Subcutaneous adipose tissue (tissue), 4 donors: ENCODE results near the gene TBC1D5. TPM values are rescaled to one million over a fixed set of nuclear protein-coding genes. Genes with fewer than 3 reads are reported as not detected.

Source experiments
- total RNA-seq, 4 donors: library from RNA; depleted of rRNA; stranded (reverse); fragments of >200 nt; gene quantifications; one replicate each; pipeline ENCODE4 v1.1.0, GENCODE V29; 2016
- TF ChIP-seq, protein P1 (sequence below): fragments of 450-650 bp; IDR thresholded peaks from one replicate; pipeline ENCODE4 v1.5.1; 2016; ENCODE audit warnings: low read depth, mild to moderate bottlenecking, control low read depth, antibody characterized with exemption, moderate library complexity

The TBC1D5 gene
- total RNA-seq, 4 donors from 2014 or later = 76.3 to 91.1 (median 81.3) TPM

DNA sequence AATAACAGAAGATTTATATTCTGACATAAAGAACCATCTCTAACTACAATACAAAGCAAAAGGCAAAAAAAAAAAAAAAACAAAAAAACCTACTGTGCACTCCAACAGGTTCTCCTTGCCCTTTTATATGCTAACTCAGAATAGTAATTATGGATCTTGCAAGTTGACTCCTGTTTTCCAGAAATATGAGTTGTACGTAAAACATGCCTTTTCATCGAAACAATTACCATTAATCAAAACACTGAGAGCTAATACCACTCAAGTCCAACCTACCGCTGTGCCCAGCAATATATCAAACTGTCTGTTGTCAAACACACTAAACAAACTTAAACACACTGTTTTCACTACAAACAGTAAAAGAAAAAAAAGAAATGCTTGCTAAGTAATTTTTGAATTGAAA, 389.8 kb downstream of the TBC1D5 start:
- TF ChIP-seq, protein P1, sequence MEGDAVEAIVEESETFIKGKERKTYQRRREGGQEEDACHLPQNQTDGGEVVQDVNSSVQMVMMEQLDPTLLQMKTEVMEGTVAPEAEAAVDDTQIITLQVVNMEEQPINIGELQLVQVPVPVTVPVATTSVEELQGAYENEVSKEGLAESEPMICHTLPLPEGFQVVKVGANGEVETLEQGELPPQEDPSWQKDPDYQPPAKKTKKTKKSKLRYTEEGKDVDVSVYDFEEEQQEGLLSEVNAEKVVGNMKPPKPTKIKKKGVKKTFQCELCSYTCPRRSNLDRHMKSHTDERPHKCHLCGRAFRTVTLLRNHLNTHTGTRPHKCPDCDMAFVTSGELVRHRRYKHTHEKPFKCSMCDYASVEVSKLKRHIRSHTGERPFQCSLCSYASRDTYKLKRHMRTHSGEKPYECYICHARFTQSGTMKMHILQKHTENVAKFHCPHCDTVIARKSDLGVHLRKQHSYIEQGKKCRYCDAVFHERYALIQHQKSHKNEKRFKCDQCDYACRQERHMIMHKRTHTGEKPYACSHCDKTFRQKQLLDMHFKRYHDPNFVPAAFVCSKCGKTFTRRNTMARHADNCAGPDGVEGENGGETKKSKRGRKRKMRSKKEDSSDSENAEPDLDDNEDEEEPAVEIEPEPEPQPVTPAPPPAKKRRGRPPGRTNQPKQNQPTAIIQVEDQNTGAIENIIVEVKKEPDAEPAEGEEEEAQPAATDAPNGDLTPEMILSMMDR = no peak

DNA sequence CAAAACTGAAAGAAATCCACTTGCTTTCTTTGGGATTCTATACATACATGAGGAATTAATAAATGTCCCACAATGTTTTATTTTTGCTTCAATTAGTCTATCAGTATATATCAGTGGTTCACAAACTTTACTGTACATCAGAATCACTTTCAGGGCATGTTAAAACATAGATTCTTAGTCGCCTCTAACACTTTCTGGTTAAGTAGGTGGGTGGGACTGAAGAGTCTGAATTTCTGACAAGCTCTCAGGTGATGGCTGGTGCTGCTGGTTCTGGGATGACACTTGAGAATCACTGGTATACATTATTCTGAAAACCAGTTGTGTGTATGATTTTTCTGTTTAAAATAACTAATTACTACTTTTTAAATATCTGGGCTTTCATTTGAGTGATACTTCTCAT, 393.3 kb downstream of the TBC1D5 start:
- TF ChIP-seq, protein P1 = no peak

DNA sequence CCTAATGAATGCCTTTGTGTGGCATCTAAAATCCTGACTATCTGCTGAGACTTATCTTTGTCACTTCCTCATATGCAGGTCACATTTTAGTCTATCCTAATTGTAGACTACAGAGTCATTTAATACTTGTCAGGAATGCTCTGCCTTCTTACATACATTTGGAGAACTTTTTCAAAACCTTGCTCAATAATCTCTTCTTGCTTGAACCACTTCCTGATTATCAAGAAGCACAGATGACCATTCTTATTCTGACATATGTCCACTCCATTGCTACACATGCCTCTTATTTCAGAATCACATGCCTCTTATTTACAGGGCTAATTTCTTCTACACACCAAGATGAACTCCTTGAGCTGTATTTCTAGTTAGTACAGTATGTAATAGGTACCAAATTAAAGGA, 400.3 kb downstream of the TBC1D5 start:
- TF ChIP-seq, protein P1 = no peak

DNA sequence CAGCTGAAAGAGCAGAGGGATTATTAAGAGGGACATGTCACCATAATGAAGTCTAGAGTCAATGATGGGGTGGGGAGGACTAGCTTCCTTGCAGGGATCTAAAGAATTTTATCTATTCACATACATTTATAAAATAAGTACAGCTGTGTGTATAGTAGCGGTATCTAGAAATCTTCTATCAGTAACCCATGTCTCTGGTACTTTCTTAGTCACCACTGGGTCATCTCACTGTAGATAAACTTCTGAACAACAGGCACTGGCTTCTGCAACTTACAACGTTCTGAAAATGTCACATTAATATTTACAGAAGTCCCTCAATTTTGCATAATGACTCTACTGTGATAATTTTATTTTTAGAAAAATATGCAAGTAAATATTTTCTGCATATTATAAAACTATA, 401.7 kb downstream of the TBC1D5 start:
- TF ChIP-seq, protein P1 = no peak

DNA sequence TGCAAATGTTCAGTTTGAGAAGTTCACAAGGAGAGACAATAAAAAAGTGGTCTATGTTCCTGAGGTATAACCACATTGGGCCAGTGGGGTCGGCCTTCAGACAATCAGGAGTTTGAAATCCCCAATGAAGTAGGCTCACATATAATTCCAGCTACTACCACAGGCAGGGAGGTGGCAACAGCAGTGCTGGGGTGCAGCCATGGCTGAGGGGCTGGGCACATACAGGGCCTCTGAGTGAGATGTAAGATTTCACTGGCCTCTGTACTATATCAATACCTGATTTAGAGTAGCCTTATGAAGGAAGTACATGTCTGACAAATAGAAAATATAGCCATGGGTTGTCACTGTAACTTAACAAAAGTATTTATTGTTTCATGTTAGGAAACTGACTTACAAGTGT, 402.2 kb downstream of the TBC1D5 start:
- TF ChIP-seq, protein P1 = no peak

DNA sequence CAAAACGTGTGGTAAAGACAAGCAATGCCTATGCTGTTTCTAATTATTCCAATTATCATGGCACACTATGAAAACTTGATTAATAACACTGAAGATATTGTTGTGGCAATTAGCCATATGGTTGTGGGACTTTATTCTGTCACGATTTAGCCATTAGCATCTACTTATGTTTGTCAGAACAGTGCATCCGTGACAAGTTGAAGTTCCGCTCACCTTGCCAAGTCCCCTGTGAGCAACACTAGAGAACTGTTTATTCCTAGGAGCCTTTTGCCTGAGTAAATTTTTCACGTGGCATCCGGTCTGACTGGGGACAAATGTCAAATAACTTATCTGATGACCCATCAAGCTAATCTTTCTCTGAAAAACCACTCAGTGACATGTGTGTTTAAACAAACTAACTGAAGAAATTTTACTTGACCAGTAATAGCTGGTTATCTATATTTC, 403.3 kb downstream of the TBC1D5 start:
- TF ChIP-seq, protein P1 = no peak

DNA sequence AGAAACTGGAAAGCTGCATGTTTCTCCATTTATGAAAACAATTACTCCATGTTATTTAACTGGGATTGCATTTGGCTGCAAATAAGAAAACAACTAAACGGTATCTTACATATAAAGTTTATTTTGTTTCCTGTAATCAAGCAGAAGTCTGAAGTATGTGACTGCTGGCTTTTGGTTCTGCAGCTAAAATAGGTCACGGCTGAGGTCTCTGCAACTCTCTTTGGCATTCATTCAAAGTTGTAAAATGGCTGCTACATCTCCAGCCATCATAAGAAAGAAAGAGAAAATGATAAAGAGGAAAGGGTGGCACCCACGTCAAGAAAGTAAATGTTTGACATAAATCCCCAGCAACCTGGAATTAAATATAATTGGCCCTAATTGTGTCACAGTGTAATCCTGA, 406.1 kb downstream of the TBC1D5 start:
- TF ChIP-seq, protein P1 = no peak
